ENCODE data around the gene HSPBAP1. TPM values are rescaled to one million over a fixed set of nuclear protein-coding genes. Genes with fewer than 3 reads are reported as not detected.
A peak's percentile ranks its signal among the peaks of the same experiment; 100 is the strongest.

Gene HSPBAP1, protein sequence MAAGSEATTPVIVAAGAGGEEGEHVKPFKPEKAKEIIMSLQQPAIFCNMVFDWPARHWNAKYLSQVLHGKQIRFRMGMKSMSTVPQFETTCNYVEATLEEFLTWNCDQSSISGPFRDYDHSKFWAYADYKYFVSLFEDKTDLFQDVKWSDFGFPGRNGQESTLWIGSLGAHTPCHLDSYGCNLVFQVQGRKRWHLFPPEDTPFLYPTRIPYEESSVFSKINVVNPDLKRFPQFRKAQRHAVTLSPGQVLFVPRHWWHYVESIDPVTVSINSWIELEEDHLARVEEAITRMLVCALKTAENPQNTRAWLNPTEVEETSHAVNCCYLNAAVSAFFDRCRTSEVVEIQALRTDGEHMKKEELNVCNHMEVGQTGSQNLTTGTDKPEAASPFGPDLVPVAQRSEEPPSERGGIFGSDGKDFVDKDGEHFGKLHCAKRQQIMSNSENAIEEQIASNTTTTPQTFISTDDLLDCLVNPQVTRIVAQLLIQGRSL
- polyA plus RNA-seq (ENCODE audit: insufficient read length), result 7.5 TPM

DNA sequence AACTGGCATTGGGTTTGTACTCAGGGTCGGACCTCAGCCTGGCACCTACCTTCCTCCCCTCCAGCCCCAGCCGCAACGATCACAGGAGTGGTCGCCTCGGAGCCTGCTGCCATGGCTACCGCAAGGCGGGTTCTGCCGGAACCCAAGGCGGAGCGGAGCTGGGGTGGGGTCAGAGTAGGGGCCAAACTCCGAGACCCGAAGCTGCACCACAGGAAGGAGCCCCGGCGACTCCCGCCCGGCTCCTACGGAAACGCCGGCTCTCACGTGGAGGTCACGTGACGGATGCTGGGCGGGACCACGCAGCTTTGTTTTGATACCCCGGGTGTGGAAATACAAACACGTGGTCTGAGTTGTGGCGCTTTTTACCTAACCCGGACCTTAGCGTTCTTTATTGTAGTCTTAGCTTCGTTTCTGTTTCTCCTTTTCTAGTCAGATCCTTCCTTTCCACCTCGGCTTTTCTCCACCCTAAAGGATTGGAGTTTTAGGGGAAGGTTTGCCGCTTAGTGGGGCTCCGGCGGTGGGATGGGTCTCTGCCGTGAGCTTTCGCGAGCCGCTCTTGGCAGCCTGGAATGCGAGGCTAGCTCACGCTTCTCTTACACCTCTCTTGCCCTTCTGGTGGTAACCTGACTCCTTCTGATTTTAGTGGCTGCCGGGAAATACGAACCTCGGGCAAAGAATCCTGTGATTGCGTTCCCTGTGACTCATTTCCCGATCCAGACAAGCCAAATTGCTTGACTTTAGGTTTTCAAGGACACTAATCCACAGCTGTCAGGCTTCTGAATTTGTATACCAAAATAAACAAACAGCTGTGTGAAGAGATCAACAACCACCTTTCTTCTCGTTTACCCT lies at the start of gene HSPBAP1:
Gene HSPBAP1 (minus strand): TSS at position 264 of the 849 bp plus-strand sequence. CDS start 151 bp downstream, at position 113.
- DNase-seq, result peak; percentile 94

DNA sequence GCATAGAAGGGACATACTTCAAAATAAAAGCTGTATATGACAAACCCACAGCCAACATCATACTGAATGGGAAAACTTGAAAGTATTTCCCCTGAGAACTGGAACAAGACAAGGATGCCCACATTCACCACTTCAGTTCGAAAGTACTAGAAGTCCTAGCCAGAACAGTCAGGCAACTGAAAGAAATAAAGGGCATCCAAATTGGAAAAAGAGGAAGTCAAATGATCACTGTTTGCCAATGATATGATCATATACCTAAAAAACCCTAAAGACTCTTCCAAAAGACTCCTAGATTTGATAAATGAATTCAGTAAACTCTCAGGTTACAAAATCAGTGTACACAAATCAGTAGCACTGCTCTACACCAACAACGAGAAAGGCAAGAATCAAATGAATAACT lies 42.0 kb upstream of the HSPBAP1 start:
- DNase-seq, result no peak

DNA sequence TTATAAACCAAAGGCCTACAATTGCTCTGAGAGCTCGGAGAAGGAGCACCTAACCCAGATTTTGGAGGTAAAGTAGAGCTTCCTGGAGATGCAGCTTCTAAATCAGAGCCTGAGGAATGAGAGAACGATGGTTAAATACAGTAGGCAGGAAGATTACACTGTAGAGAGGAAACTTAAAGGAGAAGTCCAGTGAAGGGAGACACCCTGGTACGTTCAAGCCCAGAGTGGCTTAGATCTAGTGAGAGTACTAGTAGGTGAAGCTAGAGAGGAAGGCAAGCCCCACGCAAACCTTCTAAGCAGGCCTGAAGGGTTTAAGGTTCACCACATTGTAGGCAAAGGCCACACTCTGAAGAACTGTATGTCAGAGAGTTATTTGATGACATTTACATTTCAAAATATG lies 34.6 kb upstream of the HSPBAP1 start:
- DNase-seq, result no peak

DNA sequence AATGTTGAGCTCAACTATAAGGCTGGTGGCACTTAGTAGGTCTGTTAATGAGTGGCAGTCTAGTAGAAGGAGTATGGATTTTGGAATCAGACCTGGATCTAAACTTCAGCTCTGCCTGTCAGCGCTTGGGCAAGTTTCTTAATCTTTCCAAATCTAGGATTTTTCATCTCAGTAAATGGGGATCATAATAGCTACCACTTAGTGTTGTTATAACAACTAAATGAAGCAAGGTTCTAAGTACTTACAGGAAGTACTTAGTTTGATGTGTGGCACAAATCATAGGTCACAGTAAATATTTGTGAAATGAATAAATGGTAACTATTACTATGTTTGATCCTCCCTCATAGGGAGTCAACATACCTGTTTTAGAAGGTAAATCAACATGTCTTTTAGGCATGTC lies 32.6 kb upstream of the HSPBAP1 start:
- DNase-seq, result no peak

DNA sequence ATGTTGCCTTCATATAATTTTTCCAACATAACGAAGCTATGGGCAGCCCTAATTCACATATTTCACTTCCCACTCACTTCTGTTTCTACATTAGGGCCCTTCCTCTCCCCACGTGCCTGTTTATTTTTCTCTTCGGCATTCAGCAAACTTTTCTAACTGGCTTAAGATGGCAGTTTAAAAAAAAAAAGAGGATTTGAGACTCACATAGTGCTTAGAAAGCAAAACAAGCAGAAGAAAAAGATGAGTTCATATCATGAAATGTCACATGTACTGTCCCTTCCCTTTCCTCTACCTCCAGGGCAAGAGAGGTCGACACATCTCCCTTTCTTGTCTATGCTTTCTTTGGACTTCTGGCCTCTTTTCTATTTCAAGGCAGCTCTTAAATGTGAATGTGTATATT lies 31.8 kb upstream of the HSPBAP1 start:
- no peak for DNase-seq

DNA sequence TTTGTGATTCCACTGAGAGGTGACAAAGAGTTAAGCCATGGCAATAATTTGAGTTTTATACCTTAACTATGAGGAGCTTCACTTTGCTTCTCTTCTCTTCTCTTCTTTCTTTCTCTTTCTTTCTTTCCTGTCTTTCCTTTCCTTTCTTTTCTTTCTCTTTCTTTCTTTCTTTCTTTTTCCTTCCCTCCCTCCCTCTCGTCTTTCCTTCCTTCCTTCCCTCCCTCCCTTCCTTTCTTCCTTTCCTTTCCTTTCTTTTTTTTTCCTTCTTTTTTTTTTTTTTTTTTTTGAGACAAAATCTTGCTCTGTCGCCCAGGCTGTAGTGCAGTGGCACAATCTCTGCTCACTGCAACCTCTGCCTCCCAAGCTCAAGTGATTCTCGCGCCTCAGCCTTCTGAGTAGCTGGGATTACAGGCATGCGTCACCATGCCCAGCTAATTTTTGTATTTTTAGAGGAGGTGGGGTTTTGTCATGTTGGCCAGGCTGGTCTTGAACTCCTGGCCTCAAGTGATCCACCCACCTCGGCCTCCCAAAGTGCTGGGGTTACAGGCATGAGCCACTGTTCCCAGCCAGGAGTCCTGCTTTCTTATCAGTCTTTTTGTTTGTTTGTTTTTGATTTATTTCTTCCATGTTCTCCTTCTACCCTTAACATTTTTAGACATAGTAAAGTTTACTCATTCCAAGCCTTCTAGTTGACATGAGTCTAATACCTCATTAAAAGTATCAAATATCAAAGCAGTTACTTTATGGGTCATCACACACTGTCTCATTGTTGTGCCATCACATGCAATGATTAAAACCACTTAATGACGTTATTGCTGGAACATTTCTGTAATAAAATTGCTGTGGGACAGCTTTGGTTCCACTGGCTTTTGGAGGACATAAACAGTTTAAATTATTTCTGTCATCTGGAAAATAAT lies 31.1 kb upstream of the HSPBAP1 start:
- DNase-seq, result no peak

DNA sequence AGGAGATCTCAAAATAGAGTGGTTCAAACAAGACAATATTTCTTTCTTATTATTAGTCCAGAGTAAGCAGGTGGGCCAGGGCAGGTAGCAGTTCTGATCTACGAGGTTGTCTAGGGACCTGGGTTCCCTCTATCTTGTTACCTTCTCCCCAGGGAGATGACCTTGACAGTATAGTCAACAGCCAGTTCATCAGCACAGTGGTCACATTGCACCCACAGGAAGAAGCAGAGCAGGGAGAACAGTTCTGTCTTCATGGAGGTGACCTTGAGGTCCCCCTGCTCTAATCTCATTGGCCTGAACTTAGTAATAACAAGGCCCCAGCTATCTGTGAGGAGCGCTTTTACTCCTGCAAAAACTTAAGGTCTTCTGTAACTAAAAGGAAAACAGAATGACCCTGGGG lies 23.0 kb upstream of the HSPBAP1 start:
- DNase-seq, result no peak

DNA sequence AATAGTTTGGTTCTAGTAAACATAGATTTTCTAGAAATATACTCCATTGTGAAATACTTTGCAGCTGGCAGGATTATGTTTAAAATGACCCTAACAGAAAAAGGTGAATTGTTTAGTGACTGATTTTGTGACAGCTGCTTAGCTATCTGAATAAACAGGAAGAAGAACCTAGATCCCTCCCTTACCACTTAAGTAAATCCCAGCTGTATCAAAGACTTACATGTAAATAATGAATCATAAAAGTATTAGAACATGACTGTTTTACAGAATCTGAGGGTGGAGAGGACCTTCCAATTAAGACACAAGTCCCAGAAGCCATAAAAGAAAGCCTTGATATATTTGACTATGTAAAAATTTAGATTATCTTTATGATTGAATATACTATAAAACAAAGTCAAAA lies 17.1 kb upstream of the HSPBAP1 start:
- no peak for DNase-seq

DNA sequence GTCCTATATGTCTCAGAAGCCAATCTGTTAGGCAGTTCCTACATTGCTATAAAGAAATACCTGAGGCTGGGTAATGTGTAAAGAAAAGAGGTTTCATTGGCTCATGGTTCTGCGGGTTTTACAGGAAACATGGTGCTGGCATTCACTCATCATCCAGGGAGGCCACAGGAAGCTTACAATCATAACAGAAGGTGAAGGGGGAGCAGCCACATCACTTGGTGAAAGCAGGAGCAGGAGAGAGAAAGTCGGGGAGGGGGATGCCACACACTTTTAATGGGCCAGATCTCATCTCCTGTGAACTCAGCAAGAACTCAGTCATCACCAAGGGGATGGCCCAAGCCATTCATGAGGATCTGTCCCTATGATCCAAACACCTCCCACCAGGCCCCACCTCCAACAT lies 10.3 kb upstream of the HSPBAP1 start:
- no peak for DNase-seq

DNA sequence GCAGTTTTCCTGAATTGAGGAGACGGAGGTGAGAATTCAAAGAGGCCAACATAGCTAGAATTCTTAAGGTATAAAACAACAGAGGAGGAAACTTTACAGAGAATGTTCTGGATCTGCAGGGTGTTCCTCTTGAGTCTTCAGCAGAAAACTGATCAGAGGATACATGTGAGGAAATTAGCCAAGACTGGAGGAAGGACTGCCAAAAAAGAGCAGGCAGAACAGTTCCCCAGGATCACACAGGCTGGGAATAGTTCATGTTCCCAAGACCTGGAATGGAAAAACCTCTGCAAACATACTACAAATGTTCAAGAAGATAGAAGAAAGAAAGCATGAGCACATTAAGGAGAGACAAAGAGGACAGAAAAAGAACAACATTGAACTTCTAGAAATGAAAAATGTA lies 8.7 kb upstream of the HSPBAP1 start:
- no peak for DNase-seq

DNA sequence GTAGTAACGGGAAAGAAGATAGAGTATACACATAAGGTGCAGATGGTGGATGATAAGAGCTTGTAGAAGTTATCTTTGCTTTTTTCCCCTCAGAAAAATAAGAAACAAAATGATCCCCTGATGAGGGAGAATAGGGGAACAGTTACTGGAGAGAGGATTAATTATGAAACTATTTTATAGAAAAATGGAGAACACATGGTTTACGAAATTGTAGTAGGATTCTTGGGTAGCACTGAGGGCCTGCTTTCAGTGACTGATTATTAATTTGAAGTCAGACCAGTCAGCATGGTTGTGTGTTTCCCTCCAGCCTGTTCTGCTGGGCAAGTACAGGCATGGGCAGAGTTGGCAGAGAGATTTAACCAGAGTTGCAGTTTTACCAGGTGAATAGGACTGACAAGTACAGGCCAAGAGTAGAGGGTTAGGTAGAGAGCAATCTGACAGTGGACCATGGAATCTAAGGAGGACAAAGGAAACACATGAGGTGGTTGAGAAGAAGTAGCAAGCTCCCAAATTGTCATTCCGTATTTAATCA lies 7.1 kb upstream of the HSPBAP1 start:
- DNase-seq, result no peak

DNA sequence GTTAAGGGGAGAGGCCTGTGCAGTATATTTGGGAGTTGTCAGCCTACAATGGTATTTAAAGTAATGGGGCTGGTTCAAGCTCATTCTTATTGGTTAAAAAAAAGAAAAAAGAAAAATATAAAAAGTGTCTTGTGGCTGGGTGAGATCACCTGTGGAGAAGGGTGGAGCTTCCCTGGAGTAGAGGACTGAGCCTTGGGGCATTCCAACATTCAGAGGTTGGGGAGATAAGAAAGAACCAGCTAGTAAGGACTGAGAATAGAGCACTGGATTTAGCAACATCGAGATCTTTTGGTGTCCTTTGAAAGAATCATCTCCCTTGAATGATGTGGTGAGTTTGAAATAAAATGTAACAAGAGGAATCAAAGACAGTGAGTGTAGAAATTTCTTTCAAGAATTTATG lies 6.4 kb upstream of the HSPBAP1 start:
- no peak for DNase-seq

DNA sequence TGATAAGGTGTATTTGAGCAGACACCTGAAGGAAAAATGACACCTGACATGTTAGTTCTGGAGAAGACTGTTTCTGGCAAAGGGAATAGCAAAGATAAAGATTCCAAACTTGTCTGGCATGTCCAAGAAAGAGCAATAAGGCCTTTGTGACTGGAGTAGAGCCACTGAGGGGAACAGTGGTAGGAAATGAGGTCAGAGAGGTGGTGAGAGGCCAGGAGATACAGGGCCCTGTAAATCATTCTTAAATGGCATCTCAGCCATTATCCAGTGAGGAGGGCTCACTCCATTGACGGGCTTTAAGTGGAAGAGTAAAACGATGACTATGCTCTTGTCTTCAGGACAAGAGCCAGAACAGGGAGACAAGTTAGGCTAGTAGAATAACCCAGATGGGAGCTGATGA lies 5.7 kb upstream of the HSPBAP1 start:
- DNase-seq, result no peak

DNA sequence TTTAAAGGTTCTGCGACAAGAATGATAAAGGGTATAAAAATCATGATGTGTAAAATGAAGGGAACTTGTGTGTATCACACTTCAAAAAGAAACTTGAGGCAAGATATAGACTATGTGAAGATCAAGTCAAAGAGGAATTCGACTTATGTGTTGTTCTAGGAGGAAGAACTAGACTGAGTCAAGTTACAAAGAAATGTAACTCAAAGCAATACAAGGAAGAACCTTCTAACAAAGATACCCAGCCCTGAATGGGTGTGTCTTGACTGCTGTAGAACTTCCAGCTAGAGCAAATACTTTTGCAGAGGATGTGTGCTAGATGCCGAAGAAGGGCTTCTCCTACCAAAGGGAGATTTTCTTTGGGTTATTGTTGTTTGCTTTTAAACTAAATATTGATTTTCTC lies 3.7 kb upstream of the HSPBAP1 start:
- no peak for DNase-seq

DNA sequence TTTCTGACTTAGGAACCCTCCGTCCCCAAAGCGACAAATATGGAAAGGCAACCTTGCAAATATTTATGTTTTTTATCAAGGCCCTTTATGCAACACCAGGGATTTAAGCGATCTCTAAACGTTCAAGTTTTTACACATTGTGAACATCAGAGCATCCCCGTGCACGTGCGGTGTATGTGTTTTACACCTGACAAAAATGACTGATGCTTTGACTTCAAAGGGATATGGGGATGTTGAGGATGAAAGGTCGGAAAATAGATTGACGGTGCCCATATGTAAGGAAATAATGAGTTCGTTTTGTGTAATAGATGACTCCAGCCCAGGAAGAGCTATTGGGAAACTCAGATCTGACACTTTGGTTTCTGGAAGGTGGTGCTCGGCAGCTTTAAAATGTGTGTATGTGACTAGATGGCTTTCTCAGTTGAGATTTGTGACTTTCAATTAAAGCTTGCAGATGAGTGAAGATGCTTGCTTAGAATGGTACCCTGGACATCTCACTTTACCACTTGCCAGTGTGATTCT lies 2.1 kb upstream of the HSPBAP1 start:
- DNase-seq, result no peak

DNA sequence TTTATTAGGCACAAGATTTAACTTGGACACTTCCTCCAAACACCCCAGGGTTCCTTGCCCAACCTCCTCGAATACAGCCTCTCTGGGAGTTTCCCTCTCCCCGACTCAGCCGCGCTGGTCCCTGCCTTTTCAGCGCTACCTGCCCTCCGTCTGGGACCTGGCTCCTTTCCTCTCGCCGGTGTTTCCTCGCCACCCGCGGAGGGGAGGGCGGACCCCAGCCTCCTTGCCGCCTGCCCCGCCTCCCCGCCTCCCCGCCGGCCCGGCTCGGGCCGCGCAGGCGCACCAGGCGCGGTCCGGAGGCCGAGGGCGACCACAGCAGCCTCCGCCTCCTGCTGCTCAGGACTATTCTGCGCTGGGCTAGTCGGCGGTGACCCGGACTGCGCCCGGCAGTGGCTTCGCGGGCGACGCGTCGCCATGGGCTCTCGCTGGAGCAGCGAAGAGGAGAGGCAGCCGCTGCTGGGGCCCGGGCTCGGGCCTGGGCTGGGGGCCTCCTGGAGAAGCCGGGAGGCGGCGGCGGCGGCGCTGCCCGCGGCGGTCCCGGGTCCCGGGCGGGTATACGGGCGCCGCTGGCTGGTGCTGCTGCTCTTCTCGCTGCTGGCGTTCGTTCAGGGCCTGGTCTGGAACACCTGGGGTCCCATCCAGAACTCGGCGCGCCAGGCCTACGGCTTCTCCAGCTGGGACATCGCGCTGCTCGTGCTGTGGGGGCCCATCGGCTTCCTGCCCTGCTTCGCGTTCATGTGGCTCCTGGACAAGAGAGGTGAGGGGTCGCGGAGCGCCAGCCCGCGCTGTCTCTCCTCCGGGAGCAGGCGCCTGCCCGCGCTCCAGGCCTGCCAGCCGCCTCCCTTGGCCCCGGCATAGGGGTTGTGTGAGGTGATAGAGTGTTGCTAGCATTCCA lies 1.4 kb upstream of the HSPBAP1 start, which contains the start of gene SLC49A4:
Gene SLC49A4 (plus strand): TSS at position 291 of the 895 bp plus-strand sequence. CDS start 124 bp downstream, at position 415.
- DNase-seq, result peak; percentile 83

DNA sequence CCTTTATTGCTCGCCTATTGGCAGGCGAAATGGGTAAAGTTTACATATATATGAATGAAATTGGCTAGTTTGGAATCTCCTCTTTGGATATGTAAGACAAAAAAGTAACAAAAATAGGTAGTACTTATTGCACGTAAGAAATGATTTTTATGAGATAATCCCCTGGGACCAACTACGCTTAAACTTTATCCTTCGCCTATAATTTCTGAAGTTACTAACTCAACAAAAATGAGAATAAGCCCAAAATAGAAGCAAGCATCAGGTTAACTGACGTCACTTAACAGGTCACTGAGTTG lies 800 bp upstream of the HSPBAP1 start:
- DNase-seq, result no peak

DNA sequence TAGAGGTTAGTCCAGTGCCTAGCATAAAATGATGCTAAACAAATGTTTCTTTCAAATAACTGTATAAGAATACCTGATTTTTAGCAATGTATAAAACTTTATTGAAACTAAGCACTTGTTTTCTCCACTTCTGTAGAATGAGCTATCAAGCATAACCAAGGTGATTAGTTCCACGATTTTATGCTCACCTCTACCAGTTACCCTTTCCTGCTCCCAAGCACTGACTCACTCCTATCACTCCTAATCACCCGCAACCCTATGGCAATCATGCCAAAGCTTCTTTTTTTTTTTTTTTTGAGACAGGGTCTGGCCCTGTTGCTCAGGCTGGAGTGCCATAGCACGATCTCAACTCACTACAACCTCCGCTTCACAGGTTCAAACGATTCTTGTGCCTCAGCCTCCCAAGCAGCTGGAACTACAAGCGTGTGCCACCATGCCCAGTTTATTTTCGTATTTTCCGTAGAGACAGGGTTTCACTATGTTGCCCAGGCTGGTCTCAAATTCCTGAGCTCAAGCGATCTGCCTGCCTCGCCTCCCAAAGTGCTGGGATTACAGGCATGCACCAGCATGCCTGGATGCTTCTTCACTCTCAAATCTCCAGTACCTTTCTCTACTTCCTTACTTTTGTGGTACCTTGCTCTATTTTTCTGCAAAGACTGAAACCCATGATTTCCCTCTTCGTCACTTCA lies 3.9 kb downstream of the HSPBAP1 start:
- DNase-seq, result no peak

DNA sequence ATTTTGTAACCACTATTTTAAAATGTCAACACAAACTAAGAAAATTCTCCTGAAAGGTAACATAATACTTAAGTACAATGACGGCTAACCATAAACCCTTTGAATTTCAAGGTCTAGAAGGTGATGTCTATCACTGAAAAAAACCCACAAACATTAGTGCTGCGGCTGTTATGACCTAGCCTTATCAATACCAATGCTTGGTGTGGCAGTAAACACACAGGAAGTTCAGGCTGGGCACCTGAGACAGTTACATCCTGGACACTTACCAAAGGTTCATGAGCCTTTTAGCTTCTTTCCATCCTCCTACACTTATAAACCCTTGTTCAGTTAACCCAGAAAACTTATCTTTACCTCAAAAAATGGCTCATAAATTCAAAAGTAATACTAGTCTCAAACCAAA lies 5.8 kb downstream of the HSPBAP1 start:
- no peak for DNase-seq

DNA sequence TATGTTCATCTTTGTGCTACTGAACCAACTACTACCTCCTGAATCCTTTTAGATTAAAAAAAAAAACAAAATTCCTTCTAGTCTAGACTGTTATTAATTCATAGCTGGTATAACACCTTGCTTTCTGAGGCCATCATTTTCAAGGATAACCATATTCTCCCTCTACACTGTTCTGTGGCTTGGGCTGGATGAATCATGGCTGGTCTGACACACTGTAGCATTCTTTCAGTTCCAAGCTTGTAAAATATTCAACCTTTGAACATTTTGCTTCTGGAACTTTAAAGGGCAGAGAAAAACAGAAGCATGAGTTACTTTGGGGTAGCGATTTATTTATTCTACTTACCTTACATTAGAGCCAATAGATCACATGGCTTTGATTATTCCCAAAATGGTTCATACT lies 7.6 kb downstream of the HSPBAP1 start:
- DNase-seq, result no peak
